GM18861 (cell line): ENCODE measurements around the gene ZNF232.
"Not testable (repeated sequence)": the region's sequence is repeated elsewhere in the genome, so short reads cannot be mapped to it uniquely, and the experiment has no call there.

Experiments
- ATAC-seq: cut with Tn5 transposase; IDR thresholded peaks from one replicate; pipeline ENCODE4 v1.9.1; 2021; ENCODE audit not compliant: unreplicated experiment

The ZNF232 gene

GRCh38 chr17:5130261-5130660 is 18.6 kb upstream of the ZNF232 start:
- not testable (repeated sequence) for ATAC-seq

- not testable (repeated sequence) for ATAC-seq
Observed at GRCh38 chr17:5129770-5130169, 18.1 kb upstream of the ZNF232 start.

- no peak for ATAC-seq
Observed at GRCh38 chr17:5128905-5129535, 17.3 kb upstream of the ZNF232 start.

- not testable (repeated sequence) for ATAC-seq
Observed at GRCh38 chr17:5128387-5128786, 16.7 kb upstream of the ZNF232 start.

DNA sequence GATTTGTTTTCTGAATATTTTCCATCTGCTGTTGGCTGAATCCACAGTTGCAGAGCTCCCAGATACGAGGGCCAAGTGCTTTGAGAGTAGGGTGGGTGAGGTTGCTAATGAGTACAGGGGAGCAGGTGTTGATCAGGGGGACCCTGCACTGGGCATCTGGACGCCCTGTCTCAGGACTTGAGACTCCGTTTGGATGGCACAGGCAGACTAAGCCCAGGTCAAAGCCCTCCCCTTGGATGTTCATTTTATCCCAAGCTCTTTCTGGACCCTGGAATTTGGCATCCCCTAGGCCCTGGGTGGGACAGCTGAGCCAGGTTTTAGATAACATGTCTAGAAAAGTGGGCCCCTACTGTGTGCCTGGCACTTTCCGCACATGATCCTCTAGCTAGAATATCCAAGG is 16.2 kb upstream of the ZNF232 start:
- ATAC-seq: no peak

- no peak for ATAC-seq
Observed at GRCh38 chr17:5126719-5127488, 15.2 kb upstream of the ZNF232 start.

GRCh38 chr17:5124896-5125295 is 13.2 kb upstream of the ZNF232 start:
- ATAC-seq: not testable (repeated sequence)

DNA sequence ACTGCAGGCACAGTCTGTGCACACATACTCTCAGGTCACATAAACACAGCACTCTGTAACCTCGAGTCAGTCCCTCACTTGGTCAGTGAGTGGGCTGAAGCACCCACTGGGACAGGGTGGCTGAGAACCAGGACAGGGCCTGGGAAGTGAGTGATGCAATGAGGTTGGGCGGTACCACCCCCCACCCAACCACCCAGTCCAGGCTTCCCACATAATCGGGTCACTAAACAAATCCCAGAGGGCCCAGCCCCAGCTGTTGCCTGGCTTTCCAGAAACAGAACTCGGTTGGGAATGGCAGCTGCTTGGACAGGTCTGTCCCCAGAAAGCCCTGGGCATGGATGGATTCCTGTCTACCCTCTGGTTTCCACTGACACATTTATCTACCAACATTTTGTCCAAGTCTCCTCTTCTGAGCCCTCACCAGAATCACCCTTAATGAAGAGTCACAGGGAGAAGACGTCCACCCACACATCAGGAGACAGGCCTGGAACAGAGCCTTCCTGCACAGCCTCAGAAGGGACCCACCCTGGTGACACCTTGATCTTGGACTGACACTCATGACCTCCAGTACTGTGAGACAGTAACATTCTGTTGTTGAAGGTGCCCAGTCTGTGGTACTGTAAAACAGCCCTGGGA is 12.6 kb upstream of the ZNF232 start:
- not testable (repeated sequence) for ATAC-seq

DNA sequence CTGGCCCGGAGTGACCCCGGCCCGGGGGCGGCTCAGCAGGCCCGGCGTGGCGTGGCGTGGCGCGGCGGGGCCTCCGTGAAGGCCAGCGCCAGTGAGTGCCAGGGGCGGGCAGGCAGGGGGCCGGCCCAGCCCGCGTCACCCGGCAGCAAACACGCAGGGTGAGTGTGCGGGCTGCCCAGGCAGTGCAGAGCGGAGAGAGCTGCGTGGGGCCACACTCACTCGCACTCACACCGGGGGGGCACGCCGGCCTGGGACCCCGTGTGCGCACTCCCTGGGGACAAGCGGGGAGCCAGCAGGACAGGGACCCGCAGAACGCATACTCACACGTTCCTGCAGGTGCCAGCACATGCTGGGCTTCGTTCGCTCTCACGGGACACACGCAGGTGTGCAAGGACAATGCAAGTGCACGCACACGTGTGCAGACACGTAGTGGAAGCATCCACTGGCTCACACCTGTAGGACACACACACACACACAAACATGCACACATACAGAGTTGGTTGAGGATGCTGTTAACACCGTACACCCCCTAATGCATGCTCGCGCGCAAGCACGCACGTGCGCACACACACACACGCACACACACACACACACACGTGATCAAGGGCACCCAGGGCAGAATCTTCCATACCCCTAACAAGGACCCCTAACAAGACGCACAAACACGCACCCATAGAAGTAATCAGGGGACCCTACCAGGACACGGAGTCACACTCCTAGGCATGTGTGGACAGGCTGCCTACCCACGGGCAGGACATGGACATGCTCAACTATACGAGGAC is 11.9 kb upstream of the ZNF232 start:
- no peak for ATAC-seq

DNA sequence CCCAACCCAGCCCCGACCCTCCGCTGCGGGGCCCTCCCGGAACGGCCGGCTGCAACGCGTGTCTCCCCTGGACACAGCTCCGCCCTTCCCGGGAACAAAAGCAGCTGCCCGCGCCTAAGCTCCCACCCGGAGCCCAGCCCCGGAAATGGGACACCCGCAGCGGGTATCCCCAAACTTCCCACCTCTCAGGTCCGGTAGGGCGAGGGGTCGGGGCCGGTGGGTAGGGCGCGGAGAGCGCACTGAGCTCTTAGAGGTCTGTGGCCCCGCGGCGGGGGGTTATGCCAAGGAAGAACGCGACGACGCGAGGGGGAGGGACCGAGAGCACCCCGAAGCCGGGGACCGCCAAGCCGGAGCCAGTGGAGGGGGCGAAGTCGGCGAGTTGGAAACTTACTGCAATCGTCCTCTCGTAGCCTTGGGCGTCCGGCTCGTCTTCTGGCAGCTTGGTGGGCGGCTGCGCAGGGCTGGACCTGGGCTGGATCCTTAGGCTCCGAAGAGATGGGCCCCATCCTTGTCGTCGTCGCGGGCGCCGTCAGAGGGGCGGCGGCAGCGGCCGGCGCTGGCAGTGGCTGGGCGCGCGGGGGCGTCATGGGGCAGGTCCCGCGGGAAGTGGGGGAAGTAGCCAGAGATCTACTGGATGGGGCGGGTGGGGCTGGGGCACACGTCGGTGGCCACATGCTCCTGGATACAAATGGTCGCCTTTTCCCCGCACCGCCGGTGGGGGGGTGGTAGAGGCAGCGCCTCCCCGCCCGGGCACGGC is 11.1 kb upstream of the ZNF232 start:
- no peak for ATAC-seq

GRCh38 chr17:5122056-5122455 is 10.4 kb upstream of the ZNF232 start:
- ATAC-seq: not testable (repeated sequence)

GRCh38 chr17:5121186-5121841 is 9.6 kb upstream of the ZNF232 start:
- ATAC-seq: no peak

DNA sequence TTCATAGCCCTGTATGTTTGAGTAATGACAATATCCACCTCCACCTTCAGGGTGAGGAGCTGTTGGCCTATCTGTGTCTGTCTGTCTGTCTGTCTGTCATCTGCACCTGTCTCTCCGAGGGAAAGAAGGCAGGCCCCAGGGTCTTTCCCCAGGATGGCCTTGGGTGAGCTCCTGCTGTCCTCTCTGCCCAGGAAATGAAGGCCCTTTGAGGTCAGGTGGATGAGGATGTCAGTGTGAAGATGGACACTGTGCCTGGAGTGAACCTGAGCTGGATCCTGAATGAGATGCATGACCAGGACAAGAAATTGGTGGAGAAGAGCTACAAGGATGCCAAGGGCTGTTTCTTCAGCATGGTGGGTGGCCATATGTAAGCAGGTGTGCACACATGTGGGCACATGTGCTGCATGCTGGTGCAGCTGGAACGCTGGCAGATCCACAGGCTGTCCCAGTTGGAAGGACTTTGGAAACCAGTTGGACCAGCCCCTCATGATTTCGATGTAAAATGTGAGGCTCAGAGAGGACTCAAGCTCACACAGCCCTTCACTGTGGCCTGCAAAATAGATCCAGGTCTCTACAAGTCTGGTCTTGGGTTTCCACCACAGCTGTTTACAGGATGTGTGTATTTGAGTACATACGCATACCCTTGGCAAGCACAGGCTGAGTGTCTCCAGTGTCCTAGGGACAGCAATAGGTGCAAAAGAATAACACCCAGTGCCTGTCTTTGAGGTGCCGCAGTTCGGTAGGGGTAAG is 8.9 kb upstream of the ZNF232 start:
- ATAC-seq: not testable (repeated sequence)

- no peak for ATAC-seq
Observed at GRCh38 chr17:5120036-5120435, 8.4 kb upstream of the ZNF232 start.

GRCh38 chr17:5118219-5118618 is 6.5 kb upstream of the ZNF232 start:
- ATAC-seq: no peak

GRCh38 chr17:5115673-5116651 is 4.3 kb upstream of the ZNF232 start, which contains the start of gene USP6:
USP6 (plus strand) TSS chr17:5116032; CDS start chr17:5130368, 14,336 bp downstream.
- ATAC-seq: no peak

GRCh38 chr17:5110816-5111215 is 862 bp downstream of the ZNF232 start:
- no peak for ATAC-seq

GRCh38 chr17:5100832-5101231 is 10.8 kb downstream of the ZNF232 start:
- no peak for ATAC-seq
